ENCODE measurements around the gene ANKRD28. TPM values are rescaled to one million over a fixed set of nuclear protein-coding genes. Genes with fewer than 3 reads are reported as not detected.

Gene ANKRD28
- total RNA-seq, 1 donor from 2014 or later: 63.7 TPM

GRCh38 chr3:15757824-15758223, 40.0 kb downstream of the ANKRD28 start:
- Mint-ChIP-seq H3K27ac (no peak overlapping the region), H3K4me1 (ENCODE audit: low read depth) (peaks cover 19% of the 10 kb centered on the region), H3K36me3 (ENCODE audit: insufficient read depth) (peaks cover 24% of the 10 kb centered on the region)

DNA sequence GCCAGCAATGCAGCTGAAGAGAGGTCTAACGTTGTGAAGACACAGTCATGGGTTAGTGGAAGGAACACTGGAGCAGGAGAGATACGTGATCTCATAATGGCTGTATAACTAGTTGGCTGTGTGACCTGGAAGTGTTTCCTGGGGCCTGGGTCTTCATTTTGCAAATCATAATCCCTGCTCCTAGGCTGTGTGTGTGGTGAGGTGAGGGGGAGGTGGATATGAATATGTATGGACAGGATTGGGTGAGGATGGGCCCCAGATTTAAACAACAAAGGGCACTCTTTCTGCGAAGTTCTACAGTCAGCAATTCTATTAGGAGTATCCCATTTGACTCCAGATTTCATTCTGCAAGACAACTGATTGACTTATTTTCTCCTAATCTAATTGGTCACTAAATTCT, 41.3 kb downstream of the ANKRD28 start:
- H3K27me3 Mint-ChIP-seq: no peaks in the 10 kb centered on the region
- TF ChIP-seq, protein P1, sequence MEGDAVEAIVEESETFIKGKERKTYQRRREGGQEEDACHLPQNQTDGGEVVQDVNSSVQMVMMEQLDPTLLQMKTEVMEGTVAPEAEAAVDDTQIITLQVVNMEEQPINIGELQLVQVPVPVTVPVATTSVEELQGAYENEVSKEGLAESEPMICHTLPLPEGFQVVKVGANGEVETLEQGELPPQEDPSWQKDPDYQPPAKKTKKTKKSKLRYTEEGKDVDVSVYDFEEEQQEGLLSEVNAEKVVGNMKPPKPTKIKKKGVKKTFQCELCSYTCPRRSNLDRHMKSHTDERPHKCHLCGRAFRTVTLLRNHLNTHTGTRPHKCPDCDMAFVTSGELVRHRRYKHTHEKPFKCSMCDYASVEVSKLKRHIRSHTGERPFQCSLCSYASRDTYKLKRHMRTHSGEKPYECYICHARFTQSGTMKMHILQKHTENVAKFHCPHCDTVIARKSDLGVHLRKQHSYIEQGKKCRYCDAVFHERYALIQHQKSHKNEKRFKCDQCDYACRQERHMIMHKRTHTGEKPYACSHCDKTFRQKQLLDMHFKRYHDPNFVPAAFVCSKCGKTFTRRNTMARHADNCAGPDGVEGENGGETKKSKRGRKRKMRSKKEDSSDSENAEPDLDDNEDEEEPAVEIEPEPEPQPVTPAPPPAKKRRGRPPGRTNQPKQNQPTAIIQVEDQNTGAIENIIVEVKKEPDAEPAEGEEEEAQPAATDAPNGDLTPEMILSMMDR (IDR thresholded peaks at IDR 0.05; ENCODE audit: unreplicated experiment): no peak
- no peak overlapping the region for H3K27ac Mint-ChIP-seq
- H3K36me3 Mint-ChIP-seq (ENCODE audit: insufficient read depth): peaks cover 22% of the 10 kb centered on the region
- peaks cover 20% of the 10 kb centered on the region for H3K4me1 Mint-ChIP-seq (ENCODE audit: low read depth)
- DNase-seq (ENCODE audit: low spot score, unreplicated experiment): no peak
- H3K9me3 Mint-ChIP-seq (ENCODE audit: low read depth): peaks cover 7% of the 10 kb centered on the region
- no peak overlapping the region for H3K4me3 Mint-ChIP-seq (ENCODE audit: low read depth)

More at GRCh38 chr3:15757824-15758223, 40.0 kb downstream of the ANKRD28 start:
- Mint-ChIP-seq H3K4me3 (ENCODE audit: low read depth) (no peak overlapping the region), H3K27me3 (no peaks in the 10 kb centered on the region), H3K9me3 (ENCODE audit: low read depth) (peaks cover 7% of the 10 kb centered on the region)
- TF ChIP-seq, protein P1 (IDR thresholded peaks at IDR 0.05; ENCODE audit: unreplicated experiment): no peak
- no peak for DNase-seq (ENCODE audit: low spot score, unreplicated experiment)

- H3K36me3 Mint-ChIP-seq (ENCODE audit: insufficient read depth): peaks cover 19% of the 10 kb centered on the region
- peaks cover 7% of the 10 kb centered on the region for H3K9me3 Mint-ChIP-seq (ENCODE audit: low read depth)
- no peak for DNase-seq (ENCODE audit: low spot score, unreplicated experiment)
- peak overlapping the region; percentile 3 for H3K27ac Mint-ChIP-seq
- H3K27me3 Mint-ChIP-seq: no peaks in the 10 kb centered on the region
- no peak overlapping the region for H3K4me3 Mint-ChIP-seq (ENCODE audit: low read depth)
- TF ChIP-seq, protein P1 (IDR thresholded peaks at IDR 0.05; ENCODE audit: unreplicated experiment): no peak
- H3K4me1 Mint-ChIP-seq (ENCODE audit: low read depth): peaks cover 20% of the 10 kb centered on the region
Observed at GRCh38 chr3:15755780-15756179, 42.0 kb downstream of the ANKRD28 start.

- TF ChIP-seq, protein P1 (IDR thresholded peaks at IDR 0.05; ENCODE audit: unreplicated experiment): no peak
- Mint-ChIP-seq H3K36me3 (ENCODE audit: insufficient read depth) (peaks cover 14% of the 10 kb centered on the region), H3K4me3 (ENCODE audit: low read depth) (no peak overlapping the region), H3K27me3 (no peaks in the 10 kb centered on the region), H3K4me1 (ENCODE audit: low read depth) (peaks cover 20% of the 10 kb centered on the region), H3K27ac (no peak overlapping the region), H3K9me3 (ENCODE audit: low read depth) (peaks cover 3% of the 10 kb centered on the region)
- DNase-seq (ENCODE audit: low spot score, unreplicated experiment): no peak
Observed at GRCh38 chr3:15755181-15755580, 42.6 kb downstream of the ANKRD28 start.

DNA sequence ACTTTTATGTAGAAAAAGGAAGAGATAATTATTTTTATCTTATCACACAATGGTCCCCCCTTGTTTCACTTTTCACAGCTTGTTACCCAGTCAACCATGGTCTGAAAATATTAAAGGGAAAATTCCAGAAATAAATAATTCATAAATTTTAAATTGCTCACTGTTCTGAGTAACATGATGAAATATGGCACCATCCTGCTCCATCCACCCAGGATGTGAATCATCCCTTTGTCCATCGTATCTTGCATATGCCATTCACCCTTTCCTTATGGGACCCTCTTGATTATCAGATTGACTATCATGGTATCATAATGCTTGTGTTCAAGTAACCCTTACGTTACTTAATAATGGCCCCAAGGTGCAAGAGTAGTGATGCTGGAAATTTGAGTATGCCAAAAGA, 43.7 kb downstream of the ANKRD28 start:
- peaks cover 7% of the 10 kb centered on the region for H3K9me3 Mint-ChIP-seq (ENCODE audit: low read depth)
- H3K4me3 Mint-ChIP-seq (ENCODE audit: low read depth): no peak overlapping the region
- H3K27ac Mint-ChIP-seq: no peak overlapping the region
- H3K36me3 Mint-ChIP-seq (ENCODE audit: insufficient read depth): peaks cover 14% of the 10 kb centered on the region
- H3K27me3 Mint-ChIP-seq: no peaks in the 10 kb centered on the region
- TF ChIP-seq, protein P1 (IDR thresholded peaks at IDR 0.05; ENCODE audit: unreplicated experiment): no peak
- no peak for DNase-seq (ENCODE audit: low spot score, unreplicated experiment)
- peaks cover 16% of the 10 kb centered on the region for H3K4me1 Mint-ChIP-seq (ENCODE audit: low read depth)
